CD4-positive, CD25-positive, alpha-beta regulatory T cell (primary cell): ENCODE measurements around the gene HSPA12B. TPM values are rescaled to one million over a fixed set of nuclear protein-coding genes. Genes with fewer than 3 reads are reported as not detected.

Source experiments
- ATAC-seq, 2 donors: fragments of 150-1000 bp; cut with Tn5 transposase; one replicate each; pipeline ENCODE4 v1.10.0; 2021; ENCODE audit warnings: low read depth in 2 of 2, moderate number of reproducible peaks in 2 of 2, moderate library complexity in 1 of 2
- DNase-seq, 3 donors: peaks; one replicate each; pipeline versions ENCODE4 v3.0.0 to v3.0.0-alpha.2; 2012 to 2022; ENCODE audit warnings: mixed read lengths in 1 of 3
- H3K27ac ChIP-seq: one replicate; pipeline ENCODE4 v1.7.0; 2013; ENCODE audit warnings: mild to moderate bottlenecking, low read length; ENCODE audit not compliant: insufficient read depth, poor library complexity, severe bottlenecking
- H3K27me3 ChIP-seq: one replicate; pipeline ENCODE4 v1.7.0; 2013; ENCODE audit warnings: low read length; ENCODE audit not compliant: control insufficient read depth, insufficient read depth
- H3K36me3 ChIP-seq: one replicate; pipeline ENCODE4 v1.7.0; 2013; ENCODE audit warnings: mild to moderate bottlenecking, low read length, moderate library complexity; ENCODE audit not compliant: control insufficient read depth, insufficient read depth
- H3K4me1 ChIP-seq: 2 replicates; pipeline ENCODE4 v1.7.0; 2013; ENCODE audit warnings: mild to moderate bottlenecking, low read length; ENCODE audit not compliant: insufficient read depth, control insufficient read depth, poor library complexity, severe bottlenecking
- H3K4me3 ChIP-seq: one replicate; pipeline ENCODE4 v1.7.0; 2013; ENCODE audit warnings: low read depth, mild to moderate bottlenecking, low read length, moderate library complexity
- H3K9me3 ChIP-seq, 2 experiments: 1 replicate in 1 of 2; 2 replicates in 1 of 2; pipeline ENCODE4 v1.7.0; 2013; ENCODE audit warnings: low read length in 2 of 2, mild to moderate bottlenecking in 1 of 2, moderate library complexity in 1 of 2; ENCODE audit not compliant: control insufficient read depth in 2 of 2
- H3K27ac Mint-ChIP-seq, 3 donors: one replicate each; pipeline ENCODE4 v1.8.0; 2020 to 2022; ENCODE audit warnings: mild to moderate bottlenecking in 3 of 3, mixed read lengths in 3 of 3, moderate library complexity in 2 of 3
- H3K27me3 Mint-ChIP-seq: one replicate; pipeline ENCODE4 v1.8.0; 2022; ENCODE audit warnings: mild to moderate bottlenecking, mixed read lengths
- H3K36me3 Mint-ChIP-seq: one replicate; pipeline ENCODE4 v1.8.0; 2020; ENCODE audit warnings: mixed read lengths
- H3K4me1 Mint-ChIP-seq, 4 donors: one replicate each; pipeline ENCODE4 v1.8.0; 2020 to 2022; ENCODE audit warnings: mixed read lengths in 4 of 4, mild to moderate bottlenecking in 1 of 4
- H3K4me3 Mint-ChIP-seq, 4 donors: one replicate each; pipeline ENCODE4 v1.8.0; 2020 to 2022; ENCODE audit warnings: mild to moderate bottlenecking in 4 of 4, mixed read lengths in 4 of 4, moderate library complexity in 3 of 4
- H3K9me3 Mint-ChIP-seq, 7 donors: one replicate each; pipeline ENCODE4 v1.8.0; 2020 to 2022; ENCODE audit warnings: mixed read lengths in 7 of 7, mild to moderate bottlenecking in 3 of 7, moderate library complexity in 2 of 7
- polyA plus RNA-seq, 4 donors: library from polyadenylated mRNA; unstranded; fragments of 300-500 nt; fragmentation: Illumina TruSeq; gene quantifications; one replicate each; pipeline ENCODE4 v1.2.3, GENCODE V29; 2021
- total RNA-seq: library from RNA; stranded (reverse); gene quantifications from one replicate; pipeline ENCODE4 v1.2.3, GENCODE V29; 2022

HSPA12B gene
- total and polyA plus RNA-seq, 5 donors from 2014 or later, result 0.09 TPM; not detected in 4

- DNase-seq, result no peak
- H3K36me3 ChIP-seq, result no peaks in the 10 kb centered on the region
- H3K4me1 Mint-ChIP-seq, result no peaks in the 10 kb centered on the region
Observed at GRCh38 chr20:3705970-3706739, 26.3 kb upstream of the HSPA12B start.

GRCh38 chr20:3706774-3707507 is 25.5 kb upstream of the HSPA12B start:
- Mint-ChIP-seq H3K4me1 (no peaks in the 10 kb centered on the region), H3K9me3 (no peaks in the 10 kb centered on the region), H3K27ac (no peak overlapping the region), H3K4me3 (no peak overlapping the region), H3K36me3 (no peaks in the 10 kb centered on the region), H3K27me3 (peaks cover 11% of the 10 kb centered on the region)
- Histone ChIP-seq H3K36me3 (no peaks in the 10 kb centered on the region), H3K27me3 (no peaks in the 10 kb centered on the region), H3K4me3 (no peak overlapping the region), H3K4me1 (no peaks in the 10 kb centered on the region), H3K9me3 (no peaks in the 10 kb centered on the region), H3K27ac (no peak overlapping the region)
- DNase-seq (no peak), ATAC-seq (no peak)

More at GRCh38 chr20:3705970-3706739, 26.3 kb upstream of the HSPA12B start:
- Histone ChIP-seq H3K4me1 (no peaks in the 10 kb centered on the region), H3K27me3 (no peaks in the 10 kb centered on the region), H3K27ac (no peak overlapping the region), H3K4me3 (no peak overlapping the region), H3K9me3 (no peaks in the 10 kb centered on the region)
- H3K4me3 Mint-ChIP-seq, result no peak overlapping the region
- no peaks in the 10 kb centered on the region for H3K9me3 Mint-ChIP-seq
- H3K27me3 Mint-ChIP-seq, result peaks cover 11% of the 10 kb centered on the region
- no peaks in the 10 kb centered on the region for H3K36me3 Mint-ChIP-seq
- ATAC-seq, result no peak
- H3K27ac Mint-ChIP-seq, result no peak overlapping the region

GRCh38 chr20:3707508-3707899 is 25.0 kb upstream of the HSPA12B start:
- Mint-ChIP-seq H3K4me3 (no peak overlapping the region), H3K27ac (no peak overlapping the region), H3K4me1 (no peaks in the 10 kb centered on the region), H3K9me3 (no peaks in the 10 kb centered on the region), H3K27me3 (peaks cover 11% of the 10 kb centered on the region), H3K36me3 (no peaks in the 10 kb centered on the region)
- Histone ChIP-seq H3K4me1 (no peaks in the 10 kb centered on the region), H3K27ac (no peak overlapping the region), H3K9me3 (no peaks in the 10 kb centered on the region), H3K36me3 (no peaks in the 10 kb centered on the region), H3K27me3 (no peaks in the 10 kb centered on the region), H3K4me3 (no peak overlapping the region)
- DNase-seq, result no peak
- no peak for ATAC-seq

GRCh38 chr20:3710011-3710466 is 22.4 kb upstream of the HSPA12B start:
- H3K9me3 Mint-ChIP-seq, result no peaks in the 10 kb centered on the region

GRCh38 chr20:3710703-3711483 is 21.6 kb upstream of the HSPA12B start:
- no peaks in the 10 kb centered on the region for H3K4me1 Mint-ChIP-seq
- no peak overlapping the region for H3K27ac Mint-ChIP-seq
- ATAC-seq (peak; percentile 45 to 58), DNase-seq (peak; percentile 53 to 60 (median 56))
- H3K27me3 Mint-ChIP-seq, result peaks cover 11% of the 10 kb centered on the region
- no peaks in the 10 kb centered on the region for H3K9me3 Mint-ChIP-seq
- Histone ChIP-seq H3K4me3 (no peak overlapping the region), H3K9me3 (no peaks in the 10 kb centered on the region), H3K27ac (no peak overlapping the region), H3K4me1 (no peaks in the 10 kb centered on the region), H3K36me3 (no peaks in the 10 kb centered on the region), H3K27me3 (no peaks in the 10 kb centered on the region)
- H3K4me3 Mint-ChIP-seq, result no peak overlapping the region
- H3K36me3 Mint-ChIP-seq, result no peaks in the 10 kb centered on the region

More at GRCh38 chr20:3710011-3710466, 22.4 kb upstream of the HSPA12B start:
- Mint-ChIP-seq H3K36me3 (no peaks in the 10 kb centered on the region), H3K4me1 (no peaks in the 10 kb centered on the region), H3K27ac (no peak overlapping the region), H3K27me3 (peaks cover 7% of the 10 kb centered on the region), H3K4me3 (peak overlapping the region in 1 of 4 donors; percentile 78)
- DNase-seq (no peak), ATAC-seq (no peak)
- no peak overlapping the region for H3K27ac ChIP-seq
- no peaks in the 10 kb centered on the region for H3K9me3 ChIP-seq
- no peaks in the 10 kb centered on the region for H3K4me1 ChIP-seq
- H3K4me3 ChIP-seq, result no peak overlapping the region
- no peaks in the 10 kb centered on the region for H3K36me3 ChIP-seq
- H3K27me3 ChIP-seq, result no peaks in the 10 kb centered on the region

GRCh38 chr20:3711484-3711941 is 21.0 kb upstream of the HSPA12B start:
- H3K9me3 Mint-ChIP-seq, result no peaks in the 10 kb centered on the region
- peaks cover 12% of the 10 kb centered on the region for H3K27me3 Mint-ChIP-seq

GRCh38 chr20:3712279-3712873 is 20.1 kb upstream of the HSPA12B start, which contains the start of gene SIGLEC1:
TSS of gene SIGLEC1 (minus strand) at chr20:3712600. CDS start at chr20:3707128, 5,472 bp downstream.
- DNase-seq (no peak), ATAC-seq (peak in 1 of 2 donors; percentile 17)
- Mint-ChIP-seq H3K27ac (no peak within 1 kb of the TSS), H3K36me3 (no peaks in the 10 kb centered on the region), H3K4me1 (no peaks in the 10 kb centered on the region), H3K4me3 (no peak within 1 kb of the TSS), H3K9me3 (no peaks in the 10 kb centered on the region), H3K27me3 (peaks cover 13% of the 10 kb centered on the region)
- Histone ChIP-seq H3K4me1 (no peaks in the 10 kb centered on the region), H3K36me3 (no peaks in the 10 kb centered on the region), H3K27me3 (no peaks in the 10 kb centered on the region), H3K27ac (no peak within 1 kb of the TSS), H3K9me3 (no peaks in the 10 kb centered on the region), H3K4me3 (no peak within 1 kb of the TSS)

More at GRCh38 chr20:3711484-3711941, 21.0 kb upstream of the HSPA12B start:
- Histone ChIP-seq H3K4me1 (no peaks in the 10 kb centered on the region), H3K36me3 (no peaks in the 10 kb centered on the region), H3K9me3 (no peaks in the 10 kb centered on the region), H3K27me3 (no peaks in the 10 kb centered on the region), H3K4me3 (no peak overlapping the region), H3K27ac (no peak overlapping the region)
- H3K4me1 Mint-ChIP-seq, result no peaks in the 10 kb centered on the region
- no peaks in the 10 kb centered on the region for H3K36me3 Mint-ChIP-seq
- no peak overlapping the region for H3K4me3 Mint-ChIP-seq
- no peak for ATAC-seq
- DNase-seq, result no peak
- H3K27ac Mint-ChIP-seq, result no peak overlapping the region
